Immature natural killer cell (primary cell): ENCODE measurements around the gene KLC1. TPM values are rescaled to one million over a fixed set of nuclear protein-coding genes. Genes with fewer than 3 reads are reported as not detected.
A peak's percentile ranks its signal among the peaks of the same experiment; 100 is the strongest.
"Not testable (repeated sequence)": the region's sequence is repeated elsewhere in the genome, so short reads cannot be mapped to it uniquely, and the experiment has no call there.

Source experiments
- DNase-seq, 3 donors: peaks; one replicate each; pipeline ENCODE4 v3.0.0; 2022; ENCODE audit warnings: mixed read lengths in 1 of 3
- H3K27ac Mint-ChIP-seq, 6 donors: one replicate each; pipeline ENCODE4 v1.8.0; 2020; ENCODE audit warnings: mixed read lengths in 6 of 6, mild to moderate bottlenecking in 5 of 6, inconsistent platforms in 4 of 6, moderate library complexity in 3 of 6
- H3K27me3 Mint-ChIP-seq, 3 donors: one replicate each; pipeline ENCODE4 v1.8.0; 2020 to 2021; ENCODE audit warnings: low read depth in 3 of 3, mild to moderate bottlenecking in 3 of 3, mixed read lengths in 3 of 3, moderate library complexity in 3 of 3, inconsistent platforms in 1 of 3
- H3K36me3 Mint-ChIP-seq, 3 donors: one replicate each; pipeline ENCODE4 v1.8.0; 2020; ENCODE audit warnings: mixed read lengths in 3 of 3, inconsistent platforms in 2 of 3, mild to moderate bottlenecking in 2 of 3
- H3K4me1 Mint-ChIP-seq, 2 donors: one replicate each; pipeline ENCODE4 v1.8.0; 2020; ENCODE audit warnings: inconsistent platforms in 2 of 2, mild to moderate bottlenecking in 2 of 2, mixed read lengths in 2 of 2, moderate library complexity in 1 of 2
- H3K4me3 Mint-ChIP-seq, 5 donors: one replicate each; pipeline ENCODE4 v1.8.0; 2020; ENCODE audit warnings: mild to moderate bottlenecking in 5 of 5, mixed read lengths in 5 of 5, inconsistent platforms in 3 of 5, moderate library complexity in 3 of 5
- H3K9me3 Mint-ChIP-seq, 6 donors: one replicate each; pipeline ENCODE4 v1.8.0; 2020; ENCODE audit warnings: mild to moderate bottlenecking in 6 of 6, mixed read lengths in 6 of 6, inconsistent platforms in 4 of 6, moderate library complexity in 3 of 6
- polyA plus RNA-seq, 3 donors: library from polyadenylated mRNA; unstranded; fragments of 300-500 nt; fragmentation: Illumina TruSeq; gene quantifications; one replicate each; pipeline ENCODE4 v1.2.3, GENCODE V29; 2021

KLC1 gene
- polyA plus RNA-seq, 3 donors from 2014 or later, result 38.3 to 83.5 (median 48.2) TPM

DNA sequence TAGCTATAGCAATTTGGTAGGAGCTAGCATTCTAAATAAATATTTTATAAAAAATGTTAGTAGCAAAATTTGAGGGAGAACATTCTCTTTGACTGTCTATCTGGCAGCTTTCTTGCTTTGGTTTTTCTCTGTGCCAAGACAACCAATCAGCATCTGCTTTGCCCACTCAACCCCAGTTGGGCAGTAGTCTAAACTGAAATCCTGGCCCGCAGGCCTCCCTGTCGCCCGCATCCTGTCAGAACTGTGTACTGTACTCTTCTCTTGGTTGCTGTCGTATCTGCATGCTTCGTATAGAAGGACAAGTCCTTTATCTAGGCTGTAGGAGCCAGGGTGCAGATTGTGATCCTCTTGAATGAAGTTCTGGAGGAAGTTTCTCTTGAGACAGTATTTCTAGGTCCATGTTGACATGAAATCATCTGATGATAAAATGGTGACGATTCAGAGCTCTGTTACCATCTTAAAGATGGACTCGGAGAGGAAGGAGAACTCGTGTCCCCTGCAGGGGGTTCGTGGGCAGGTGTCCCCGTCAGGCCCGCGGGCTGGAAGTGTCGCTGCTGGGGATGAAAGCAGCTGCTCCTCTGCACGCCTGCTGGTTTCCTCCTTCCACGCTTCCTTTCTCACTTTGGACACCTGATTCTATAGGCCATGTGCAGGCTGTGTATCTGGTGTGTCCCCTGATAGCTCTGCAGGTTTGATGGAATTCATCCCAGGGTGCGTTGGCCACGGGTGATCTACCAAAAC lies 51.6 kb downstream of the KLC1 start:
- Mint-ChIP-seq H3K4me1 (peaks cover 2 to 8% of the 10 kb centered on the region in 2 donors), H3K27me3 (peaks cover 0 to 3% (median 0%) of the 10 kb centered on the region in 3 donors), H3K27ac (no peak overlapping the region), H3K4me3 (no peak overlapping the region), H3K9me3 (no peaks in the 10 kb centered on the region), H3K36me3 (peaks cover 10 to 46% (median 25%) of the 10 kb centered on the region in 3 donors)
- no peak for DNase-seq

DNA sequence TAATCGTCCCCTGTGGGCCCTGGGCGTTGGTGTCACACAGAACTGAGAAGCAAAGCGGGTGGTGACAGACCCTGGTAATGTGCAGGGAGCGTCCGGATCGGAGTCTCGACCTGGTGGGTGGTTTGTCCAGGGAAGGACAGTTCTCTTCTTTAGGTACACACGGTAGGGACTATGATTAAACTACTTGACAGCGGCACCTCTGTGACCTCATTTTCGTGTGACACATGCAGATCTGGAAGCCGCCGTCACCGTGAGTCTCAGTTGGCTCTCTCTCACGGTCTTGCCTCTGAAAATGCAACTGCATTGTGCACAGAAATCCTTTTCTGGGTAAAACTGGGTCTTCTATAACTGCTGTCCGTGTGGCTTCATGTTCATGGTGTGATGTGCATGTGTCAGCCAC lies 54.1 kb downstream of the KLC1 start:
- H3K36me3 Mint-ChIP-seq, result peaks cover 0 to 50% (median 15%) of the 10 kb centered on the region in 3 donors
- H3K4me1 Mint-ChIP-seq, result peaks cover 2 to 13% of the 10 kb centered on the region in 2 donors
- DNase-seq, result no peak
- no peak overlapping the region for H3K4me3 Mint-ChIP-seq
- no peaks in the 10 kb centered on the region for H3K9me3 Mint-ChIP-seq
- H3K27ac Mint-ChIP-seq, result peak overlapping the region in 1 of 6 donors; percentile 46
- peaks cover 0 to 3% (median 0%) of the 10 kb centered on the region in 3 donors for H3K27me3 Mint-ChIP-seq

DNA sequence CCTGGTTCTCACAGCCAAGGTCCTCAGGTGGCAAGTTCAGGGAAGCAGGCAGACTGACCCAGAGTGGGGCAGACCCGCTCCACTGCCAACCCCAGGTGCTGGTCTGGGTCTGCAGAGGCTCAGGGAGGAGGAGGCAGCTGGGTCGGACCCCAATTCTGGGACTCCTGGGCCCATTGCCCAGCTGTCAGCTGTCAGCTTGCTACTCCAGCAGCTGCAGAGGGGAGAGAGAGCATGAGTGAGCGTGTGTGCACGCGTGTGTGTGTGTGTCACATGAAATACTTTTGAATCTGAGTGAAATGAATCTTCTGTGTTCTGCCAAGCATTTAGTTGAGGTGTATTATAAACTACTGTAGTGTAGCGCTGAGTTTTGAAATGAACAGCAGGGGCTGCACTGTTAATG lies 55.5 kb downstream of the KLC1 start:
- Mint-ChIP-seq H3K4me1 (peaks cover 0 to 10% of the 10 kb centered on the region in 2 donors), H3K27ac (peak overlapping the region in 1 of 6 donors; percentile 28), H3K9me3 (no peaks in the 10 kb centered on the region), H3K36me3 (peaks cover 0 to 44% (median 15%) of the 10 kb centered on the region in 3 donors), H3K4me3 (no peak overlapping the region), H3K27me3 (peaks cover 0 to 1% (median 0%) of the 10 kb centered on the region in 3 donors)
- no peak for DNase-seq

DNA sequence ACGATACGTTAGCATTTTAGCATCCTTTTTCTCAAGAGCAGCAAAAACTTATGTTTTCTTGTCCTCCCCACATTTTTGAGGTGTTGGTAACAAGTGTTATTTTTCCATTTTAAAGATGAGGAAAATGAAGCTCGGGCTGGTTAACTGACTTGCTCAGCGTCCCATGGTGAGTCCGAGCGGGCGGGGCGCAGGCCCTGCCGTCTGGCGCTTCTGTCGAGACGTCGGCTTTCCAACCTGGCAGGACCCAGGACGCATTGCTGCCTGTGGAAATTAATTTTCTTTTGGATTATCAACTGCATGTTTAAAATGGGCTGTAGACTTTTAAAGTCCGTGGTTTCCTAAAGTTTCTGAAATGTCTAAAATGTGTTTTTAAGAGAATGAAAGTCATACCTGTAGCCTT lies 55.9 kb downstream of the KLC1 start:
- Mint-ChIP-seq H3K36me3 (peaks cover 0 to 42% (median 12%) of the 10 kb centered on the region in 3 donors), H3K4me1 (peaks cover 0 to 9% of the 10 kb centered on the region in 2 donors), H3K27me3 (peaks cover 0 to 1% (median 0%) of the 10 kb centered on the region in 3 donors), H3K9me3 (no peaks in the 10 kb centered on the region), H3K27ac (no peak overlapping the region), H3K4me3 (no peak overlapping the region)
- no peak for DNase-seq

DNA sequence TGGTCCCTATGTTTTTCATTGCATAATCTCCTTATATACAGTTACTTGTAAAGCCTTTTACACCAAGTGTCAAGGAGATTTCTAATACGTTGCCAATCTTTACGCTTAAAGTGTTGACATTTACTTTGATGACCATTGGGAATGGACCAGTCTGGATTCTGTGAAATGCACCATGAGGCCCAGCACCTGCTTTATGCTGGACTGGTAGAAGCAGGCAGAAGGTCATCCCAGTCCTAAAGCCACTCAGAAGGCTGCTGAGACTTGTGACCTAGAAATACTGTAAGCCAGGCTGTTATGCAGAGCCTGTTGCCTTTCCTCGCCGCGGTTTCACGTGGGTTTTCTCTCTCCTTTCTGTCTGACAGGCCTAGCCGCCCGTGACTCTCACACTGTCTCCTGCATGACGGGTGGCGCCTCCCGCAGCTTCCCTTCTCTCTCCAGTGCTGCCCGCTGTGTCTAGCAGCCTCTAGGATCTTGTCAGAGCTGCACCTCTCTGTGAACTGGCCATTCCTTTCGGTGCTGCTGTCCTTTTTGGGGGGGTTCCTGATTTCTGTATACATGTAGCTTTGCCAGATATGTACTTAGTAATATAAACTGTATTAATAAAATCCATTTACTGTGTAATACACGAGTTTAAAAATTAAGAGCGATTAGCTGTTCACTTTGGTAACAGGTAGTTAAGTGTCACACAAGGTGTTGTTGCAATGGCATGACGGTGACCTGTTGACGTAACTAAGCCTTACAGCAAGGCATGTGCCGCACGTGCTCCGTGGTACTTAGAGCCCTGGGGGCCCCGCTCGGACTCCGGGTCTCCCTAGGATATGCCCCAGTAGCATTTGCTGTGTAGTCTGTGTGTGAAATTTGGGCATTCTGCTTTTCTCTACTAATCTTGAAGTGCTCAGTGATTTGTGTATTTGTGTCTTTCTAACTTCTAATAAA lies 56.5 kb downstream of the KLC1 start:
- Mint-ChIP-seq H3K27me3 (peaks cover 0 to 1% (median 0%) of the 10 kb centered on the region in 3 donors), H3K4me1 (peaks cover 0 to 14% of the 10 kb centered on the region in 2 donors), H3K27ac (peak overlapping the region in 1 of 6 donors; percentile 37), H3K9me3 (no peaks in the 10 kb centered on the region), H3K4me3 (no peak overlapping the region), H3K36me3 (peaks cover 0 to 39% (median 6%) of the 10 kb centered on the region in 3 donors)
- DNase-seq, result no peak

DNA sequence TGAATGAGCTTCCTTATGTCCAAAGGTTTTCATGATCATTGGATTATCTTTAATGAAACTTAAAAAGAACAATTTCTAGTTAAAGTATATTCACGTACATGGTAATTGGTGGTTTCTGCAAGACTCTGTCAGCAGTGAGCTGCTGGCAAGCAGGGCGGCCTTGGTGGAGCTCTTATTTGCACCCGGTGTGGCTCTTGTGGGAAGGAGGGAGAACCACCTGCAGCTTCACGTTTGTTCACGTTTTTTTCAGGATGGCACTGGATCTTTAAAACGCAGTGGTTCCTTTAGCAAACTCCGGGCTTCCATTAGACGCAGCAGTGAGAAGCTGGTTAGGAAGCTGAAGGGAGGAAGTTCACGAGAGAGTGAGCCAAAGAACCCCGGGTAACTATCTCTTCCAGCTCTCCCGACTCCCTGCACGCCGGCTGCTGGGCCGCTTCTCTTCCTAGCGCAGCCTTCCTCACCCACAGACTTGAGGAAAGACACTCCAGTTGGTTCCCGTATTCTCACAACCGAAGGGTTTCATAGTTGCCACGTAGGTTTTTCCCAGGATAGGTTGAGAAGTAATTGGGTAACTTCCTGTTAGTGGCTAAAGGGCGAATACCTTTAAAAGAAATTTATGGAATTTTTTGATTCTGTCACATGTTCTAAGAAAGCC lies 57.9 kb downstream of the KLC1 start:
- Mint-ChIP-seq H3K9me3 (no peaks in the 10 kb centered on the region), H3K4me1 (peaks cover 0 to 15% of the 10 kb centered on the region in 2 donors), H3K27me3 (peaks cover 0 to 1% (median 0%) of the 10 kb centered on the region in 3 donors), H3K36me3 (peaks cover 0 to 32% (median 3%) of the 10 kb centered on the region in 3 donors), H3K27ac (no peak overlapping the region), H3K4me3 (no peak overlapping the region)
- no peak for DNase-seq

DNA sequence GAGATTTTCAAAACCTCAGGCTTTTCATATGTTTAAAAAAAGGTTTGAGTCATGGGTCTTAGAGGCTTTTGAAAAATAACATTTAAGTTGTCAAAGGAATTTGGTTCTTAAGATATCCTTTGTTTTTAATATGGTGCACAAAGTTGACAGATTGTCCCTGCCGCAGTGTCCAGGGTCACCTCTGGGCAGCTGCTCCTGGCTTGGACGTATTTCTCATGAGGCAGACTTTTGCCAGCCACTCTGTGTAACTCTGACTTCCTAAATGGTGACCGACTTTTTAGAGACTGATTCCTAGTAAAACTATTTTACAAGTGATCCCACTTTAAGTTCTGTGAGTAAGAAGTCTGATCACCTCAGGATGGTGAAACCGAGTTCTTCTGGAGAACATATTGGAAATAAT lies 58.7 kb downstream of the KLC1 start:
- Mint-ChIP-seq H3K36me3 (peaks cover 0 to 32% (median 3%) of the 10 kb centered on the region in 3 donors), H3K4me1 (peaks cover 0 to 15% of the 10 kb centered on the region in 2 donors), H3K27ac (no peak overlapping the region), H3K27me3 (peaks cover 0 to 1% (median 0%) of the 10 kb centered on the region in 3 donors), H3K4me3 (no peak overlapping the region), H3K9me3 (no peaks in the 10 kb centered on the region)
- DNase-seq, result no peak

DNA sequence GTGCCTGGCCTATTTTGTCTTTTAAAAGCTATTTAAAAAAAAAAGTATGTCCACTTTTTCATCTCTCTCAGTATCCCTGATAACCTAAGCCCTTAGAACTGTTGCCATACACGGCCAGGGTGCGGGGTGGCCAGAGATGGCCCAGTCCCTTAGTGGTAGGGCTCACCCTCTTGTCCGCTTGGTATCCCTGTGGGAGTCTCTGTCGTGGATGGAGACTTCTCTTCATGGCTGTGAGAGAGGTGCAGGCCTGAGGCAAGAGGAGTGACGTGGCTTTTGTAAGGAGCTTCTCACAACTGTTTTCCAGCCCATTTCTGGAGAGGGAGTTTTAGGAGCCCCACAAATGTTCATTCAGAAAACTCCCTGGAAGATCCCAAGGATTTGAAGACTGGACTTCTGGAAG lies 59.4 kb downstream of the KLC1 start:
- H3K27me3 Mint-ChIP-seq, result peaks cover 0 to 1% (median 0%) of the 10 kb centered on the region in 3 donors
- peaks cover 0 to 25% (median 3%) of the 10 kb centered on the region in 3 donors for H3K36me3 Mint-ChIP-seq
- no peak for DNase-seq
- H3K4me3 Mint-ChIP-seq, result no peak overlapping the region
- peaks cover 0 to 15% of the 10 kb centered on the region in 2 donors for H3K4me1 Mint-ChIP-seq
- H3K27ac Mint-ChIP-seq, result no peak overlapping the region
- no peaks in the 10 kb centered on the region for H3K9me3 Mint-ChIP-seq

DNA sequence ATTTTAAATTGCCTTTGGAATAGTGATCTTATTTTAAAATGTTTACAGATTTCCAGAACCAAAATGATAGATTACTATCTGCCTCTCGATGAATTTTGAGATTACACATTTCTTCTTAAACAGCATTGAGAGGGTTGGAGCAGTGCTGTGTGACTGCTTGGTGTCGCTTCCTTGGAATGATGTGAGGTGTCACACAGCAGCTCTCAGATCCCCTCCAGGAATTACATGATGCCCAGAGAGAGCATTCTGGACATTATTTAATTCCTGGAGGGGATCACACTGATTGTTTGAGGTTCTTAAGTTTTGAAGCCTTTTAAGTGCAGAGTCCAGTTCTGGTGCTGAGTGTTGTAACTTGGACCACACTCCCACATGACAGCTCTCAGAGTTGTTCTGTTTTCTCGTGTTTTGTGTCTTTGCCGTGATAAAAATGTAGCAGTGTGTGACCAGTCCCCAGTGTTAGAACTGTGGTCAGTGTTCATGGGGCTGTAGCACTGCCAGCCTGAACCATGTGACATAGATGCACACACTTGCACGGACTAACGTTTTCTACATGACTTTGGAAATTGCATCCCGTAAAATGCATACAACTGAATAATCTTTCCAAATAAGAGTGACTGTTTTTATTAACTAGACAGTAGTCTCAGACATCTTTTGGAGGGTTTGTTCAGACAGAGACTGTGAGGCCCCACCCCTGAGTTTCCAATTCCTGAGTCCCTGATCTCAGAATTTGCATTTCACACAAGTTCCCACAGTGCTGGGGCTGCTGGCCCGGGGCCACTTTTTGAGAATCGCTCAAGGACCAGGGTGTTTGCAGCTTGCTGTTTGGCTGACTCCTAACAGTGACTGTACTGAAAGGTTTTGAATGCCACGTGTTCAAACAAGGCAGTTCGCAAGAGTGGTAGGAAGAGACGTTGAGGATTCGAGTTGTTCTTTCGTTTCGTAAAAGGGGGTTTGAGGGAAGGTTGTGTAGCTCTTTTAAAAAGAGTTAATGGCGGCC lies 60.2 kb downstream of the KLC1 start:
- Mint-ChIP-seq H3K9me3 (no peaks in the 10 kb centered on the region), H3K36me3 (peaks cover 0 to 22% (median 3%) of the 10 kb centered on the region in 3 donors), H3K27me3 (no peaks in the 10 kb centered on the region), H3K4me1 (peaks cover 0 to 15% of the 10 kb centered on the region in 2 donors), H3K4me3 (no peak overlapping the region), H3K27ac (no peak overlapping the region)
- no peak for DNase-seq

DNA sequence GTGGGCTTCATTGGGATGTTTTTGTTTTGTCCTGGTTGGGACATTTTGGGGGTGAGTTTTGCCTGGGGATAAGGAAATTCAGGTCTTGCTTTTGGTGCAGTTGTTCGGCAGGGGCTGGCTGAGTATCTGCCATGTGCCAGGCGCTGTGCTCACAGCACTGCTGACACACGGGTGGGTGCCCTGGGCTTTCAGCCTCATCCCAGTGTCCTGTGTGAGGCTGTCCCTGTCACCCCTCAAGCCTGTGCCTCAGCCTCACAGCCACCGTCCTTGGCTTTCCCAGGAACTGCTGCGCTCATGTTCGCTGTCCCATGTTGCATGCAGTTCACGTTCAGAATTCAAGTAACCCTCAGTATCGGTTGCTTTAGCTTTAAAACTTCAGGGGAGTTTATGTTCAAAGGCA lies 61.3 kb downstream of the KLC1 start:
- Mint-ChIP-seq H3K4me3 (no peak overlapping the region), H3K27me3 (no peaks in the 10 kb centered on the region), H3K4me1 (peaks cover 1 to 18% of the 10 kb centered on the region in 2 donors), H3K27ac (peak overlapping the region in 1 of 6 donors; percentile 45), H3K36me3 (peaks cover 0 to 22% (median 3%) of the 10 kb centered on the region in 3 donors), H3K9me3 (no peaks in the 10 kb centered on the region)
- DNase-seq, result no peak

DNA sequence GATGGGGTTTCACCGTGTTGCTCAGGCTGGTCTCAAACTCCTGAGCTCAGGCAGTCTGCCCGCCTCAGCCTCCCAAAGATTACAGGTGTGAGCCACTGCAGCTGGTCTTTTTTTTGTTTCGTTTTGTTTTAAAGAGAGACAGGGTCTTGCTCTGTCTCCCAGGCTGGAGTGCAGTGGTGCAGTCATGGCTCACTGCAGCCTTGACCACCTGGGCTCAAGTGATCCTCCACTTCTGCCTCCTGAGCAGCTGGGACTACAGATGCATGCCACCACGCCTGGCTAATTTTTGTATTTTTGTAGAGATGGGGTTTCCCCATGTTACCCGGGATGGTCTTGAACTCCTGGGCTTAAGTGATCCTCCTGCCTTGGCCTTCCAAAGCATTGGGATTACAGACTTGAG lies 62.6 kb downstream of the KLC1 start:
- not testable (repeated sequence) for H3K4me3 Mint-ChIP-seq, H3K27me3 Mint-ChIP-seq, H3K9me3 Mint-ChIP-seq, DNase-seq
- H3K36me3 Mint-ChIP-seq, result peaks cover 0 to 13% (median 0%) of the 10 kb centered on the region in 3 donors
- peaks cover 2 to 24% of the 10 kb centered on the region in 2 donors for H3K4me1 Mint-ChIP-seq
- H3K27ac Mint-ChIP-seq, result peak overlapping the region in 1 of 6 donors; percentile 34

DNA sequence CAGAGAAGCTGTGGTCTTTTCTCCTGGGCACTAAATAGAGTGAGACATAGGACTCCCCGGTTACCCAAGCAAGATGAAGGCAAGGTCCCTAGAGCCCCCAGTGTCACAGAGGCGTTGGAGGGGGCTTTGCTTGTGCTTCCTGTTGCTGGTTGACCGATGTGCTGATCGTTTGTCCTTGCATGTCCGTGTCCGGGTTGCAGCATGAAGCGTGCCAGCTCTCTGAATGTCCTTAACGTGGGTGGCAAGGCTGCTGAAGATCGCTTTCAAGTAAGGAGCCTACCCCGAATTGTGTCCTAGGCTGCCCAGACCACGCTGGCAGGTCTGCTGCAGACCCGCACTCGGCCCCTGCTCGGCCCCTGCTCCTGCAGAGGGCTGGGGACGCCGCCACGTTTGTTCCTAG lies 63.1 kb downstream of the KLC1 start:
- Mint-ChIP-seq H3K9me3 (no peaks in the 10 kb centered on the region), H3K27ac (no peak overlapping the region), H3K4me1 (peaks cover 2 to 24% of the 10 kb centered on the region in 2 donors), H3K36me3 (peaks cover 0 to 9% (median 0%) of the 10 kb centered on the region in 3 donors), H3K27me3 (no peaks in the 10 kb centered on the region), H3K4me3 (no peak overlapping the region)
- no peak for DNase-seq
